OCI-LY3 (cell line): ENCODE results near the gene DCST1.

Source experiments
- H2AFZ ChIP-seq: fragments of 200-600, 300-600 bp; shearing (Covaris generic); 2 replicates; pipeline ENCODE4 v1.6.0; 2014; ENCODE audit warnings: antibody characterized with exemption, low read depth, low read length
- H3K27ac ChIP-seq: fragments of 200-600, 300-600 bp; sonication (generic); 2 replicates; pipeline ENCODE4 v1.5.1; 2014; ENCODE audit warnings: mild to moderate bottlenecking, low read length, moderate library complexity, mixed read lengths
- H3K27me3 ChIP-seq: fragments of 200-600, 300-600 bp; sonication (generic); 2 replicates; pipeline ENCODE4 v1.6.1; 2014; ENCODE audit warnings: low read depth, low read length, mixed read lengths
- H3K36me3 ChIP-seq: fragments of 200-600, 300-600 bp; sonication (generic); replicated peaks from 2 replicates; pipeline ENCODE3; 2014; ENCODE audit warnings: low read depth, low read length, mixed read lengths
- H3K4me1 ChIP-seq: fragments of 300-600, 200-600 bp; sonication (generic); 2 replicates; pipeline ENCODE4 v1.6.1; 2014; ENCODE audit warnings: low read length, mixed read lengths
- H3K4me2 ChIP-seq: fragments of 200-600, 300-600 bp; sonication (generic); 2 replicates; pipeline ENCODE4 v1.6.1; 2014; ENCODE audit warnings: low read length, mixed read lengths
- H3K4me3 ChIP-seq: fragments of 300-600, 200-600 bp; sonication (generic); 2 replicates; pipeline ENCODE4 v1.5.1; 2014; ENCODE audit warnings: antibody characterized with exemption, mild to moderate bottlenecking, low read length, moderate library complexity
- H3K79me2 ChIP-seq: fragments of 300-600, 200-600 bp; shearing (Covaris generic); 2 replicates; pipeline ENCODE4 v1.6.1; 2014; ENCODE audit warnings: mild to moderate bottlenecking, low read length, mixed read lengths
- H3K9ac ChIP-seq: fragments of 300-600, 200-600 bp; shearing (Covaris generic); 2 replicates; pipeline ENCODE4 v1.6.0; 2014; ENCODE audit warnings: mild to moderate bottlenecking, low read length, moderate library complexity
- H3K9me3 ChIP-seq: fragments of 200-600, 300-600 bp; shearing (Covaris generic); 2 replicates; pipeline ENCODE4 v1.6.1; 2014; ENCODE audit warnings: low read length, mixed read lengths; ENCODE audit not compliant: insufficient read depth
- H4K20me1 ChIP-seq: fragments of 200-600, 300-600 bp; sonication (generic); 2 replicates; pipeline ENCODE4 v1.6.1; 2016; ENCODE audit warnings: low read length, mixed read lengths; ENCODE audit not compliant: insufficient read depth
- CTCF ChIP-seq: fragments of 200-600, 300-600 bp; sonication (generic); IDR thresholded peaks from 2 replicates; pipeline ENCODE4 v1.5.1; 2014; ENCODE audit warnings: antibody characterized with exemption, low read length, low read depth
- EZH2phosphoT487 ChIP-seq: fragments of 200-600 bp; shearing (Covaris generic); IDR thresholded peaks from 2 replicates; pipeline ENCODE4 v1.6.1; 2018; ENCODE audit warnings: antibody characterized with exemption, mixed run types, low read depth

Gene DCST1

GRCh38 chr1:155084722-155085503 lies 51.3 kb downstream of the DCST1 start:
- peak overlapping the region; percentile 75 for H3K27ac ChIP-seq
- peak overlapping the region; percentile 73 for H2AFZ ChIP-seq
- no peaks in the 10 kb centered on the region for H3K9me3 ChIP-seq

GRCh38 chr1:155085504-155086127 lies 52.0 kb downstream of the DCST1 start:
- peak overlapping the region; percentile 79 for H3K4me2 ChIP-seq
- peaks cover 24% of the 10 kb centered on the region for H3K4me1 ChIP-seq
- H2AFZ ChIP-seq: peak overlapping the region; percentile 73; the same call in 1 of the 2 replicates
- TF ChIP-seq EZH2phosphoT487: no peak
- H4K20me1 ChIP-seq: no peaks in the 10 kb centered on the region
- peak overlapping the region; percentile 85 for H3K4me3 ChIP-seq
- peaks cover 3% of the 10 kb centered on the region for H3K36me3 ChIP-seq
- H3K27me3 ChIP-seq: peaks cover 6% of the 10 kb centered on the region
- peak overlapping the region; percentile 75 for H3K27ac ChIP-seq
- H3K9ac ChIP-seq: peak overlapping the region; percentile 63
- H3K79me2 ChIP-seq: no peaks in the 10 kb centered on the region
- H3K9me3 ChIP-seq: no peaks in the 10 kb centered on the region

More at GRCh38 chr1:155084722-155085503, 51.3 kb downstream of the DCST1 start:
- Histone ChIP-seq H3K4me2 (peak overlapping the region; percentile 79), H3K4me3 (peak overlapping the region; percentile 85), H3K4me1 (peaks cover 28% of the 10 kb centered on the region), H3K27me3 (peaks cover 14% of the 10 kb centered on the region), H3K79me2 (no peaks in the 10 kb centered on the region), H3K9ac (peak overlapping the region; percentile 63), H4K20me1 (no peaks in the 10 kb centered on the region), H3K36me3 (peaks cover 3% of the 10 kb centered on the region)
- no peak for TF ChIP-seq EZH2phosphoT487
- TF ChIP-seq CTCF: peak; percentile 75

GRCh38 chr1:155086128-155086741 lies 52.6 kb downstream of the DCST1 start:
- Histone ChIP-seq H3K36me3 (peaks cover 3% of the 10 kb centered on the region), H2AFZ (peak overlapping the region; percentile 84; the same call in 1 of the 2 replicates), H3K4me2 (peak overlapping the region; percentile 79), H3K9ac (peak overlapping the region; percentile 63), H3K27ac (peak overlapping the region; percentile 75), H3K27me3 (peaks cover 5% of the 10 kb centered on the region), H3K9me3 (no peaks in the 10 kb centered on the region), H4K20me1 (no peaks in the 10 kb centered on the region), H3K4me1 (peaks cover 25% of the 10 kb centered on the region), H3K4me3 (peak overlapping the region; percentile 85), H3K79me2 (no peaks in the 10 kb centered on the region)
- TF ChIP-seq EZH2phosphoT487 (no peak), CTCF (peak; percentile 90)

GRCh38 chr1:155086856-155087535 lies 53.4 kb downstream of the DCST1 start:
- TF ChIP-seq EZH2phosphoT487: no peak
- TF ChIP-seq CTCF: peak; percentile 46
- H3K9me3 ChIP-seq: no peaks in the 10 kb centered on the region
- H3K4me3 ChIP-seq: peak overlapping the region; percentile 85; the same call in 1 of the 2 replicates
- no peak overlapping the region for H3K9ac ChIP-seq
- H3K79me2 ChIP-seq: no peaks in the 10 kb centered on the region
- peaks cover 3% of the 10 kb centered on the region for H3K36me3 ChIP-seq
- H3K27ac ChIP-seq: no peak overlapping the region
- no peaks in the 10 kb centered on the region for H3K27me3 ChIP-seq
- H3K4me1 ChIP-seq: peaks cover 28% of the 10 kb centered on the region
- H2AFZ ChIP-seq: no peak overlapping the region
- H3K4me2 ChIP-seq: peak overlapping the region; percentile 79
- no peaks in the 10 kb centered on the region for H4K20me1 ChIP-seq
